ENCODE measurements around the gene PM20D2.

DNA sequence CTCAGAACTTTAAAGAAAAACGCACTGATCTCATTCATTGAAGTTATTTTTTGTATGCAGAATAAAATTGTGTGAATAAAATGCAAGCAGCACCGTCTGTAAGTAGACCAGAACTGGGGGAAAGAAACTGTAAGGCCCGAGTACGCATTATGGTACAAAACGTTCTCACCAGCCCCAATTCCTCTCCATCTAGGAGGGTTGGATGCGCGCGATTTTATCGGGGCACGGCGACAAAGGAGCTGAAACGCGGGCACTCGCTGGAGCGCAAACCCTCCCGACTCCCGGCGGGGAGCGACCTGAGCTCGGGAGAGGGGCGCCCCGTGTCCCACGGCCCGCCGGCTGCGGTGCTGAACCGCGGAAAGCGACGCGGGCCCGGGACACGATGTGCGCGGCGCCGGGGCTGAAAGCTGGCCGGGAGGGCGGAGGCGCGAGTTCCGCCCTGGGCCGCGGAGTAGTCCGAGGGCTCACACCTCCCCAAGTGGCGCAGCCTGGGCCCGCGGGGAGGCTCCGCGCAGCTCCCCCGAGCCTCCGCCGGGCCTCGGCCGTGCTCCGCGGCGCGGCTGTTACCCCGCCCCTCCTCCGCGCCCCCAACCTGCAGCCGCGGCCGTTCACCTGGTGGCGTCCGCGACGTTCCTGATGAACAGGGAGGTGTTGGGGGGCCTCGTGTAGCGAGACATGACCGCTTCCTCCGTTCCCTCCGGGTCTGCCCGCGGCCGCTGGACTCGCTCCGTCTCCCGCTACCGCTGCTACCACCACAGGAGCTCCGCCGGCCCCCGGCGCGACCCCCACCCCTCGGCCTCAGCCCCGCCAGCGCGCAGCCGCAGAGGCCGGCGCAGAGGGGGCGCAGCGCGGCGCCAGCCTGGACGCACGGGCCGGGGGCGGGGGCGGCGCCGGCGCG is 28.4 kb upstream of the PM20D2 start, which contains the start of gene SRSF12:
- TF ChIP-seq POLR2A (IDR thresholded peaks at IDR 0.05): no peak
- TF ChIP-seq CTCF (IDR thresholded peaks at IDR 0.05): no peak

All from testis (tissue), 2 donors.